Stomach smooth muscle (tissue), 2 donors: ENCODE measurements around the gene ADM5.

Source experiments
- H3K27ac ChIP-seq: one replicate; pipeline ENCODE4 v1.7.0; 2013; ENCODE audit warnings: mild to moderate bottlenecking, low read length, inconsistent platforms
- H3K27me3 ChIP-seq, 2 donors: one replicate each; pipeline ENCODE4 v1.7.0; 2013; ENCODE audit warnings: low read length in 2 of 2; ENCODE audit not compliant: insufficient read depth in 2 of 2, control insufficient read depth in 1 of 2
- H3K36me3 ChIP-seq, 2 donors: one replicate each; pipeline ENCODE4 v1.7.0; 2013; ENCODE audit warnings: low read length in 2 of 2; ENCODE audit not compliant: control insufficient read depth in 2 of 2, insufficient read depth in 2 of 2
- H3K4me1 ChIP-seq: one replicate; pipeline ENCODE4 v1.7.0; 2013; ENCODE audit warnings: low read length; ENCODE audit not compliant: control insufficient read depth, insufficient read depth
- H3K4me3 ChIP-seq, 2 donors: one replicate each; pipeline ENCODE4 v1.7.0; 2013; ENCODE audit warnings: low read length in 2 of 2
- H3K9ac ChIP-seq, 2 donors: one replicate each; pipeline ENCODE4 v1.7.0; 2013; ENCODE audit warnings: low read length in 2 of 2, mild to moderate bottlenecking in 1 of 2
- H3K9me3 ChIP-seq, 2 donors: one replicate each; pipeline ENCODE4 v1.7.0; 2013; ENCODE audit warnings: low read length in 2 of 2; ENCODE audit not compliant: control insufficient read depth in 2 of 2
- donor health status: healthy.
- donor health status: Pancreatic carcinoma.

ADM5 gene

GRCh38 chr19:49689133-49690078 lies at the start of gene ADM5:
Gene ADM5 (plus strand): TSS chr19:49689594. CDS start chr19:49689838, 244 bp downstream.
- Histone ChIP-seq H3K27ac (peak within 1 kb of the TSS; percentile 31), H3K36me3 (peaks cover 19 to 24% of the 10 kb centered on the region in 2 donors), H3K9ac (peak within 1 kb of the TSS; percentile 35 to 51), H3K9me3 (no peaks in the 10 kb centered on the region), H3K4me1 (peaks cover 25% of the 10 kb centered on the region), H3K4me3 (peak within 1 kb of the TSS; percentile 65 to 79), H3K27me3 (peaks cover 10 to 22% of the 10 kb centered on the region in 2 donors)

GRCh38 chr19:49640113-49640898 lies 49.1 kb upstream of the ADM5 start, which contains the start of gene RRAS:
Gene RRAS (minus strand): TSS chr19:49640143. CDS start chr19:49640098, 45 bp downstream.
- no peaks in the 10 kb centered on the region for H3K9me3 ChIP-seq
- H3K4me1 ChIP-seq = peaks cover 61% of the 10 kb centered on the region
- H3K36me3 ChIP-seq = peaks cover 7 to 10% of the 10 kb centered on the region in 2 donors
- peak within 1 kb of the TSS; percentile 84 to 99 for H3K4me3 ChIP-seq
- H3K27ac ChIP-seq = peak within 1 kb of the TSS; percentile 100
- H3K27me3 ChIP-seq = no peaks in the 10 kb centered on the region
- H3K9ac ChIP-seq = peak within 1 kb of the TSS; percentile 99

- Histone ChIP-seq H3K4me1 (peaks cover 55% of the 10 kb centered on the region), H3K36me3 (peaks cover 4 to 15% of the 10 kb centered on the region in 2 donors), H3K27ac (peak within 1 kb of the TSS; percentile 100), H3K9me3 (no peaks in the 10 kb centered on the region), H3K9ac (peak within 1 kb of the TSS; percentile 99), H3K27me3 (no peaks in the 10 kb centered on the region), H3K4me3 (peak within 1 kb of the TSS; percentile 99)
Observed at GRCh38 chr19:49641688-49642491, 47.5 kb upstream of the ADM5 start, which contains the start of gene SCAF1. Gene SCAF1 (plus strand): TSS chr19:49642209. CDS start chr19:49645027, 2,818 bp downstream.

GRCh38 chr19:49642492-49643035 lies 46.8 kb upstream of the ADM5 start:
- Histone ChIP-seq H3K4me3 (peak overlapping the region; percentile 99), H3K36me3 (peaks cover 5 to 20% of the 10 kb centered on the region in 2 donors), H3K9me3 (no peaks in the 10 kb centered on the region), H3K9ac (peak overlapping the region; percentile 99), H3K27ac (peak overlapping the region; percentile 100), H3K27me3 (no peaks in the 10 kb centered on the region), H3K4me1 (peaks cover 50% of the 10 kb centered on the region)

- no peaks in the 10 kb centered on the region for H3K27me3 ChIP-seq
- H3K9ac ChIP-seq = peak overlapping the region in 1 of 2 donors; percentile 6
- peaks cover 47% of the 10 kb centered on the region for H3K4me1 ChIP-seq
- H3K9me3 ChIP-seq = no peaks in the 10 kb centered on the region
- peaks cover 8 to 20% of the 10 kb centered on the region in 2 donors for H3K36me3 ChIP-seq
- H3K27ac ChIP-seq = no peak overlapping the region
- peak overlapping the region; percentile 10 to 99 for H3K4me3 ChIP-seq
Observed at GRCh38 chr19:49643466-49643865, 45.9 kb upstream of the ADM5 start.

GRCh38 chr19:49645592-49645991 lies 43.8 kb upstream of the ADM5 start:
- Histone ChIP-seq H3K9ac (no peak overlapping the region), H3K36me3 (peaks cover 23 to 32% of the 10 kb centered on the region in 2 donors)

GRCh38 chr19:49645995-49646394 lies 43.4 kb upstream of the ADM5 start:
- Histone ChIP-seq H3K27ac (no peak overlapping the region), H3K9me3 (no peaks in the 10 kb centered on the region), H3K4me3 (no peak overlapping the region), H3K27me3 (no peaks in the 10 kb centered on the region), H3K9ac (no peak overlapping the region), H3K4me1 (peaks cover 35% of the 10 kb centered on the region), H3K36me3 (peaks cover 24 to 33% of the 10 kb centered on the region in 2 donors)

More at GRCh38 chr19:49645592-49645991, 43.8 kb upstream of the ADM5 start:
- H3K4me1 ChIP-seq = peaks cover 39% of the 10 kb centered on the region
- H3K4me3 ChIP-seq = no peak overlapping the region
- H3K27me3 ChIP-seq = no peaks in the 10 kb centered on the region
- no peak overlapping the region for H3K27ac ChIP-seq
- H3K9me3 ChIP-seq = no peaks in the 10 kb centered on the region

- H3K36me3 ChIP-seq = peaks cover 24 to 34% of the 10 kb centered on the region in 2 donors
- peaks cover 29% of the 10 kb centered on the region for H3K4me1 ChIP-seq
- H3K27ac ChIP-seq = no peak overlapping the region
- no peaks in the 10 kb centered on the region for H3K27me3 ChIP-seq
- H3K9me3 ChIP-seq = no peaks in the 10 kb centered on the region
- no peak overlapping the region for H3K4me3 ChIP-seq
- no peak overlapping the region for H3K9ac ChIP-seq
Observed at GRCh38 chr19:49646586-49646985, 42.8 kb upstream of the ADM5 start.

- Histone ChIP-seq H3K36me3 (peaks cover 36 to 52% of the 10 kb centered on the region in 2 donors), H3K9ac (no peak overlapping the region), H3K9me3 (no peaks in the 10 kb centered on the region), H3K4me1 (no peaks in the 10 kb centered on the region), H3K27ac (no peak overlapping the region), H3K27me3 (no peaks in the 10 kb centered on the region), H3K4me3 (no peak overlapping the region)
Observed at GRCh38 chr19:49651029-49651819, 38.2 kb upstream of the ADM5 start.
